HepG2 (cell line): Measurements from ENCODE around the gene SWI5. TPM values are rescaled to one million over a fixed set of nuclear protein-coding genes. Genes with fewer than 3 reads are reported as not detected.

Experiments used
- ARNT2 ChIP-seq: sonication (generic); formaldehyde crosslinking; IDR thresholded peaks from 2 replicates; pipeline ENCODE4 v1.8.0; 2022; ENCODE audit warnings: mild to moderate bottlenecking, low read depth, missing genetic modification reagents, moderate library complexity
- HNRNPLL ChIP-seq: fragments of 200-400 bp; formaldehyde crosslinking; IDR thresholded peaks from 2 replicates; pipeline ENCODE4 v1.6.1; 2017; ENCODE audit warnings: mild to moderate bottlenecking, low read depth, low read length; ENCODE audit not compliant: poor library complexity, severe bottlenecking
- HNRNPUL1 ChIP-seq: fragments of 200-400 bp; formaldehyde crosslinking; IDR thresholded peaks from 2 replicates; pipeline ENCODE4 v1.6.1; 2017; ENCODE audit warnings: low read depth, mild to moderate bottlenecking, low read length, moderate library complexity
- MIER2 ChIP-seq: IDR thresholded peaks from 2 replicates; pipeline ENCODE4 v1.6.1; 2016; ENCODE audit warnings: missing biosample characterization, missing genetic modification reagents
- MTA3 ChIP-seq: sonication (generic); formaldehyde crosslinking; IDR thresholded peaks from 2 replicates; pipeline ENCODE4 v1.4.0; 2020; ENCODE audit warnings: missing genetic modification reagents
- PCBP1 ChIP-seq: fragments of 200-400 bp; formaldehyde crosslinking; IDR thresholded peaks from 2 replicates; pipeline ENCODE4 v1.6.1; 2017; ENCODE audit warnings: mild to moderate bottlenecking, low read depth, low read length, borderline replicate concordance
- U2AF1 ChIP-seq: fragments of 200-400 bp; formaldehyde crosslinking; optimal IDR thresholded peaks from 2 replicates; pipeline ENCODE3; 2017; ENCODE audit warnings: mild to moderate bottlenecking, low read depth, low read length
- WIZ ChIP-seq: sonication (generic); formaldehyde crosslinking; IDR thresholded peaks from 2 replicates; pipeline ENCODE4 v1.5.1; 2020; ENCODE audit warnings: mild to moderate bottlenecking, missing genetic modification reagents
- ZFP36 ChIP-seq: fragments of 150-350 bp; IDR thresholded peaks from 2 replicates; pipeline ENCODE4 v1.6.1; 2018; ENCODE audit warnings: borderline replicate concordance, low read length, low read depth; ENCODE audit not compliant: partially characterized antibody
- ZFP36L1 ChIP-seq: sonication (generic); formaldehyde crosslinking; IDR thresholded peaks from 2 replicates; pipeline ENCODE4 v1.8.0; 2022; ENCODE audit warnings: mild to moderate bottlenecking, missing genetic modification reagents, moderate library complexity
- ZFP62 ChIP-seq: sonication (generic); formaldehyde crosslinking; IDR thresholded peaks from 2 replicates; pipeline ENCODE4 v1.4.0; 2020; ENCODE audit warnings: missing genetic modification reagents
- ZMYM3 ChIP-seq: sonication (generic); formaldehyde crosslinking; IDR thresholded peaks from 2 replicates; pipeline ENCODE4 v1.5.1; 2020; ENCODE audit warnings: mild to moderate bottlenecking, missing genetic modification reagents
- ZNF34 ChIP-seq: sonication (generic); formaldehyde crosslinking; IDR thresholded peaks from 2 replicates; pipeline ENCODE4 v1.4.0; 2020; ENCODE audit warnings: mild to moderate bottlenecking, missing genetic modification reagents, borderline replicate concordance
- ZNF674 ChIP-seq: sonication (generic); formaldehyde crosslinking; IDR thresholded peaks from 2 replicates; pipeline ENCODE4 v1.5.0; 2020; ENCODE audit warnings: low read depth, mild to moderate bottlenecking, missing genetic modification reagents
- ZNF816 ChIP-seq: sonication (generic); formaldehyde crosslinking; IDR thresholded peaks from 2 replicates; pipeline ENCODE4 v1.8.0; 2022; ENCODE audit warnings: missing genetic modification reagents, mild to moderate bottlenecking, borderline replicate concordance
- polyA plus RNA-seq, 8 experiments: library from polyadenylated mRNA; depleted of rRNA in 3 of 8; stranded (reverse) in 7 of 8; unstranded in 1 of 8; fragments of >200 nt; fragmentation: Illumina TruSeq in 4 of 8; extraction: Trizol in 4 of 8; gene quantifications; 2 replicates each; pipeline versions ENCODE4 v1.2.1 to v1.2.3, GENCODE V29; 2011 to 2016; ENCODE audit warnings: low read depth in 4 of 8, missing spikeins in 1 of 8, mixed read lengths in 1 of 8; ENCODE audit not compliant: insufficient read depth in 1 of 8
- total RNA-seq, 5 experiments: library from RNA; depleted of rRNA; stranded (reverse); fragments of >200 nt; fragmentation: Illumina TruSeq; extraction: Trizol; gene quantifications; 2 replicates each; pipeline ENCODE4 v1.2.3, GENCODE V29; 2016; ENCODE audit warnings: low read depth in 1 of 5
- TF ChIP-seq, protein P1 (sequence below): sonication (generic); formaldehyde crosslinking; IDR thresholded peaks from 2 replicates; pipeline ENCODE4 v1.5.0; 2020; ENCODE audit warnings: missing genetic modification reagents
- TF ChIP-seq, protein P2 (sequence below): sonication (generic); formaldehyde crosslinking; IDR thresholded peaks from 2 replicates; pipeline ENCODE4 v1.5.0; 2020; ENCODE audit warnings: missing genetic modification reagents, mild to moderate bottlenecking, borderline replicate concordance
- TF ChIP-seq, protein P3 (sequence below): fragments of 450-650 bp; IDR thresholded peaks from 2 replicates; pipeline ENCODE4 v1.6.1; 2017; ENCODE audit warnings: mild to moderate bottlenecking
- TF ChIP-seq, protein P4 (sequence below): sonication (generic); formaldehyde crosslinking; IDR thresholded peaks from 2 replicates; pipeline ENCODE4 v1.8.1; 2023; ENCODE audit warnings: mild to moderate bottlenecking, missing genetic modification reagents
- TF ChIP-seq, protein P5 (sequence below): sonication (generic); formaldehyde crosslinking; IDR thresholded peaks from 2 replicates; pipeline ENCODE4 v1.8.1; 2023; ENCODE audit warnings: mild to moderate bottlenecking, missing genetic modification reagents, borderline replicate concordance
- TF ChIP-seq, protein P6 (sequence below): sonication (generic); formaldehyde crosslinking; IDR thresholded peaks from 2 replicates; pipeline ENCODE4 v1.8.0; 2022; ENCODE audit warnings: mild to moderate bottlenecking, missing genetic modification reagents; ENCODE audit not compliant: insufficient replicate concordance

The SWI5 gene
- total and polyA plus RNA-seq, 2 of the 13 experiments (the other 11 are each of a cell fraction or from before 2014, with no cell fraction given) = 39.2 to 41.0 TPM

DNA sequence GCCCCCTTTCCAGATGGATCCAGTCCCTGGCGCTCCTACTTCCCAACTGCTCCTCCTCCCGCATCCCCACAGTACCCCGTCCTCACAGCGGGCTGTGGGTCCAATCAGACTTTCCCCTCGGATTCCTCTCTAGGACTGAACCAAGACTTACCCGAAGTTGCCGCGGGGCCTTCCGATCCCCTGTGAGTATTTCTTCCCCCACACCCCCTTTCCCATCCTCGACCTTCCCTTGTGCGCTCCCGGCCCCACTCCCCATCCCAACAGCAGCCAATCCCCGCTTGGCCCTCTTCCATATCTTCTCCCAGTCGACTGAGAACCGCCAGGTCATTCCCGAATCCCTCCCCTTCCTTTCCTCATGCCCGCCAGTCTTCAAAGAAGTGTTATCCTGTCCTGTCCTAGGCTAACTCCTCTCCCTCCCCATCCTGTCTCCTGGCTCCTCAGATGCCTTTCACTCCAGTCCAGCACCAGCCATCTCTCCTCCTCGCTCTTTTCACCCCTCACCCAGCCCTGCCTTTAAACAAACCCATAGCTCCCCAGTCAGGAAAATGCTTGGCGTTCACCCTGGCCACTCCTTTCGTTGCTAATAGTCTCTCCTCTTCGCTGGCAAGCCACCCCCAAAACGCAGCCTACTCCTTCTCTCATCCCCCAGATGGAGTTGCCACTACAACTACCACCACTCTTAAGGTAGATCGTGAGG, 646 bp downstream of the SWI5 start (continued):
- TF ChIP-seq HNRNPUL1 (no peak), ZFP62 (CRISPR knock-in tag) (no peak), ZNF816 (CRISPR knock-in tag) (no peak), ZNF674 (CRISPR knock-in tag) (no peak), ZFP36L1 (CRISPR knock-in tag) (no peak), ZFP36 (no peak), ARNT2 (no peak), MTA3 (CRISPR knock-in tag) (no peak), WIZ (CRISPR knock-in tag) (no peak), HNRNPLL (no peak), ZMYM3 (CRISPR knock-in tag) (no peak), PCBP1 (no peak), U2AF1 (no peak), ZNF34 (CRISPR knock-in tag) (no peak), MIER2 (CRISPR knock-in tag) (no peak)
- TF ChIP-seq, protein P1, sequence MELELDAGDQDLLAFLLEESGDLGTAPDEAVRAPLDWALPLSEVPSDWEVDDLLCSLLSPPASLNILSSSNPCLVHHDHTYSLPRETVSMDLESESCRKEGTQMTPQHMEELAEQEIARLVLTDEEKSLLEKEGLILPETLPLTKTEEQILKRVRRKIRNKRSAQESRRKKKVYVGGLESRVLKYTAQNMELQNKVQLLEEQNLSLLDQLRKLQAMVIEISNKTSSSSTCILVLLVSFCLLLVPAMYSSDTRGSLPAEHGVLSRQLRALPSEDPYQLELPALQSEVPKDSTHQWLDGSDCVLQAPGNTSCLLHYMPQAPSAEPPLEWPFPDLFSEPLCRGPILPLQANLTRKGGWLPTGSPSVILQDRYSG = no peak
- TF ChIP-seq, protein P2, sequence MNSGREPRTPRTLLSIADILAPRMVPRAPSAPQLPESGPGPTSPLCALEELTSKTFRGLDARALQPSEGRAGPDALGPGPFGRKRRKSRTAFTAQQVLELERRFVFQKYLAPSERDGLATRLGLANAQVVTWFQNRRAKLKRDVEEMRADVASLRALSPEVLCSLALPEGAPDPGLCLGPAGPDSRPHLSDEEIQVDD (CRISPR knock-in tag) = no peak
- TF ChIP-seq, protein P3, sequence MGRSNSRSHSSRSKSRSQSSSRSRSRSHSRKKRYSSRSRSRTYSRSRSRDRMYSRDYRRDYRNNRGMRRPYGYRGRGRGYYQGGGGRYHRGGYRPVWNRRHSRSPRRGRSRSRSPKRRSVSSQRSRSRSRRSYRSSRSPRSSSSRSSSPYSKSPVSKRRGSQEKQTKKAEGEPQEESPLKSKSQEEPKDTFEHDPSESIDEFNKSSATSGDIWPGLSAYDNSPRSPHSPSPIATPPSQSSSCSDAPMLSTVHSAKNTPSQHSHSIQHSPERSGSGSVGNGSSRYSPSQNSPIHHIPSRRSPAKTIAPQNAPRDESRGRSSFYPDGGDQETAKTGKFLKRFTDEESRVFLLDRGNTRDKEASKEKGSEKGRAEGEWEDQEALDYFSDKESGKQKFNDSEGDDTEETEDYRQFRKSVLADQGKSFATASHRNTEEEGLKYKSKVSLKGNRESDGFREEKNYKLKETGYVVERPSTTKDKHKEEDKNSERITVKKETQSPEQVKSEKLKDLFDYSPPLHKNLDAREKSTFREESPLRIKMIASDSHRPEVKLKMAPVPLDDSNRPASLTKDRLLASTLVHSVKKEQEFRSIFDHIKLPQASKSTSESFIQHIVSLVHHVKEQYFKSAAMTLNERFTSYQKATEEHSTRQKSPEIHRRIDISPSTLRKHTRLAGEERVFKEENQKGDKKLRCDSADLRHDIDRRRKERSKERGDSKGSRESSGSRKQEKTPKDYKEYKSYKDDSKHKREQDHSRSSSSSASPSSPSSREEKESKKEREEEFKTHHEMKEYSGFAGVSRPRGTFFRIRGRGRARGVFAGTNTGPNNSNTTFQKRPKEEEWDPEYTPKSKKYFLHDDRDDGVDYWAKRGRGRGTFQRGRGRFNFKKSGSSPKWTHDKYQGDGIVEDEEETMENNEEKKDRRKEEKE = no peak
- TF ChIP-seq, protein P4, sequence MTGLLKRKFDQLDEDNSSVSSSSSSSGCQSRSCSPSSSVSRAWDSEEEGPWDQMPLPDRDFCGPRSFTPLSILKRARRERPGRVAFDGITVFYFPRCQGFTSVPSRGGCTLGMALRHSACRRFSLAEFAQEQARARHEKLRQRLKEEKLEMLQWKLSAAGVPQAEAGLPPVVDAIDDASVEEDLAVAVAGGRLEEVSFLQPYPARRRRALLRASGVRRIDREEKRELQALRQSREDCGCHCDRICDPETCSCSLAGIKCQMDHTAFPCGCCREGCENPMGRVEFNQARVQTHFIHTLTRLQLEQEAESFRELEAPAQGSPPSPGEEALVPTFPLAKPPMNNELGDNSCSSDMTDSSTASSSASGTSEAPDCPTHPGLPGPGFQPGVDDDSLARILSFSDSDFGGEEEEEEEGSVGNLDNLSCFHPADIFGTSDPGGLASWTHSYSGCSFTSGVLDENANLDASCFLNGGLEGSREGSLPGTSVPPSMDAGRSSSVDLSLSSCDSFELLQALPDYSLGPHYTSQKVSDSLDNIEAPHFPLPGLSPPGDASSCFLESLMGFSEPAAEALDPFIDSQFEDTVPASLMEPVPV (CRISPR knock-in tag) = no peak
- TF ChIP-seq, protein P5, sequence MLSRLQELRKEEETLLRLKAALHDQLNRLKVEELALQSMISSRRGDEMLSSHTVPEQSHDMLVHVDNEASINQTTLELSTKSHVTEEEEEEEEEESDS (CRISPR knock-in tag) = no peak
- TF ChIP-seq, protein P6, sequence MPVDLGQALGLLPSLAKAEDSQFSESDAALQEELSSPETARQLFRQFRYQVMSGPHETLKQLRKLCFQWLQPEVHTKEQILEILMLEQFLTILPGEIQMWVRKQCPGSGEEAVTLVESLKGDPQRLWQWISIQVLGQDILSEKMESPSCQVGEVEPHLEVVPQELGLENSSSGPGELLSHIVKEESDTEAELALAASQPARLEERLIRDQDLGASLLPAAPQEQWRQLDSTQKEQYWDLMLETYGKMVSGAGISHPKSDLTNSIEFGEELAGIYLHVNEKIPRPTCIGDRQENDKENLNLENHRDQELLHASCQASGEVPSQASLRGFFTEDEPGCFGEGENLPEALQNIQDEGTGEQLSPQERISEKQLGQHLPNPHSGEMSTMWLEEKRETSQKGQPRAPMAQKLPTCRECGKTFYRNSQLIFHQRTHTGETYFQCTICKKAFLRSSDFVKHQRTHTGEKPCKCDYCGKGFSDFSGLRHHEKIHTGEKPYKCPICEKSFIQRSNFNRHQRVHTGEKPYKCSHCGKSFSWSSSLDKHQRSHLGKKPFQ = no peak
